Measurements from ENCODE around the gene NOLC1. TPM values are rescaled to one million over a fixed set of nuclear protein-coding genes. Genes with fewer than 3 reads are reported as not detected.

The NOLC1 gene
- total and polyA plus RNA-seq, 2 experiments from 2014 or later, result 52.3 to 56.2 TPM

DNA sequence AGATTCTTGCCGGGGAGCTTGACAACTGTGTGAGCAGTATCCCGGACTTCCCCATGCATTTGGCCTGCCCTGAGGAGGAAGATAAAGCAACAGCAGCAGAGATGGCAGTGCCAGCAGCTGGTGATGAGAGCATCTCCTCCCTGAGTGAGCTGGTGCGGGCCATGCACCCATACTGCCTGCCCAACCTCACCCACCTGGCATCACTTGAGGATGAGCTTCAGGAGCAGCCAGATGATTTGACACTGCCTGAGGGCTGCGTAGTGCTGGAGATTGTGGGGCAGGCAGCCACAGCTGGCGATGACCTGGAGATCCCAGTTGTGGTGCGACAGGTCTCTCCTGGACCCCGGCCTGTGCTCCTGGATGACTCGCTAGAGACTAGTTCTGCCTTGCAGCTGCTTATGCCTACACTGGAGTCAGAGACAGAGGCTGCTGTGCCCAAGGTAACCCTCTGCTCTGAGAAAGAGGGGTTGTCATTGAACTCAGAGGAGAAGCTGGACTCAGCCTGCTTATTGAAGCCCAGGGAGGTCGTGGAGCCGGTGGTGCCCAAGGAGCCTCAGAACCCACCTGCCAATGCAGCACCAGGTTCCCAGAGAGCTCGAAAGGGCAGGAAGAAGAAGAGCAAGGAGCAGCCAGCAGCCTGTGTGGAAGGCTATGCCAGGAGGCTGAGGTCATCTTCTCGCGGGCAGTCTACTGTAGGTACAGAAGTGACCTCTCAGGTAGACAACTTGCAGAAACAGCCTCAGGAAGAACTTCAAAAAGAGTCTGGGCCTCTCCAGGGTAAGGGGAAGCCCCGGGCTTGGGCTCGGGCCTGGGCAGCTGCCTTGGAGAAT, 12.7 kb upstream of the NOLC1 start:
- peaks cover 27% of the 10 kb centered on the region for H3K4me1 ChIP-seq (ENCODE audit: low read depth)
- no peak overlapping the region for H3K27ac ChIP-seq
- no peak for DNase-seq (ENCODE audit: low read depth in 1 of 2, low spot score in 1 of 2)
- H3K36me3 ChIP-seq, result peaks cover 48% of the 10 kb centered on the region
- no peaks in the 10 kb centered on the region for H3K27me3 ChIP-seq
- TF ChIP-seq, protein P1, sequence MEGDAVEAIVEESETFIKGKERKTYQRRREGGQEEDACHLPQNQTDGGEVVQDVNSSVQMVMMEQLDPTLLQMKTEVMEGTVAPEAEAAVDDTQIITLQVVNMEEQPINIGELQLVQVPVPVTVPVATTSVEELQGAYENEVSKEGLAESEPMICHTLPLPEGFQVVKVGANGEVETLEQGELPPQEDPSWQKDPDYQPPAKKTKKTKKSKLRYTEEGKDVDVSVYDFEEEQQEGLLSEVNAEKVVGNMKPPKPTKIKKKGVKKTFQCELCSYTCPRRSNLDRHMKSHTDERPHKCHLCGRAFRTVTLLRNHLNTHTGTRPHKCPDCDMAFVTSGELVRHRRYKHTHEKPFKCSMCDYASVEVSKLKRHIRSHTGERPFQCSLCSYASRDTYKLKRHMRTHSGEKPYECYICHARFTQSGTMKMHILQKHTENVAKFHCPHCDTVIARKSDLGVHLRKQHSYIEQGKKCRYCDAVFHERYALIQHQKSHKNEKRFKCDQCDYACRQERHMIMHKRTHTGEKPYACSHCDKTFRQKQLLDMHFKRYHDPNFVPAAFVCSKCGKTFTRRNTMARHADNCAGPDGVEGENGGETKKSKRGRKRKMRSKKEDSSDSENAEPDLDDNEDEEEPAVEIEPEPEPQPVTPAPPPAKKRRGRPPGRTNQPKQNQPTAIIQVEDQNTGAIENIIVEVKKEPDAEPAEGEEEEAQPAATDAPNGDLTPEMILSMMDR (IDR thresholded peaks at IDR 0.05; ENCODE audit: low read depth, low read length), result no peak
- no peak overlapping the region for H3K4me3 ChIP-seq
- no peaks in the 10 kb centered on the region for H3K9me3 ChIP-seq (ENCODE audit: low read depth)

DNA sequence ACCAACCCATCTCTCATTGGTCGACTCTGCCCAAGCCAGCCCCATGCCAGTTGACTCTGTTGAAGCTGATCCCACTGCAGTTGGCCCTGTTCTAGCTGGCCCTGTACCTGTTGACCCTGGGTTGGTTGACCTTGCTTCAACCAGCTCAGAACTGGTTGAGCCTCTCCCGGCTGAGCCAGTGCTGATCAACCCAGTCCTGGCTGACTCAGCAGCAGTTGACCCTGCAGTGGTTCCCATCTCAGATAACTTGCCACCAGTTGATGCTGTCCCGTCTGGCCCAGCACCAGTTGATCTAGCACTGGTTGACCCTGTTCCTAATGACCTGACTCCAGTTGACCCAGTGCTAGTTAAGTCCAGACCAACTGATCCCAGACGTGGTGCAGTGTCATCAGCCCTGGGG, 12.0 kb upstream of the NOLC1 start:
- Histone ChIP-seq H3K36me3 (peaks cover 54% of the 10 kb centered on the region), H3K4me3 (no peak overlapping the region), H3K27ac (no peak overlapping the region), H3K4me1 (ENCODE audit: low read depth) (peaks cover 22% of the 10 kb centered on the region), H3K27me3 (no peaks in the 10 kb centered on the region), H3K9me3 (ENCODE audit: low read depth) (no peaks in the 10 kb centered on the region)
- no peak for DNase-seq (ENCODE audit: low read depth in 1 of 2, low spot score in 1 of 2)
- TF ChIP-seq, protein P1 (IDR thresholded peaks at IDR 0.05; ENCODE audit: low read depth, low read length), result no peak

DNA sequence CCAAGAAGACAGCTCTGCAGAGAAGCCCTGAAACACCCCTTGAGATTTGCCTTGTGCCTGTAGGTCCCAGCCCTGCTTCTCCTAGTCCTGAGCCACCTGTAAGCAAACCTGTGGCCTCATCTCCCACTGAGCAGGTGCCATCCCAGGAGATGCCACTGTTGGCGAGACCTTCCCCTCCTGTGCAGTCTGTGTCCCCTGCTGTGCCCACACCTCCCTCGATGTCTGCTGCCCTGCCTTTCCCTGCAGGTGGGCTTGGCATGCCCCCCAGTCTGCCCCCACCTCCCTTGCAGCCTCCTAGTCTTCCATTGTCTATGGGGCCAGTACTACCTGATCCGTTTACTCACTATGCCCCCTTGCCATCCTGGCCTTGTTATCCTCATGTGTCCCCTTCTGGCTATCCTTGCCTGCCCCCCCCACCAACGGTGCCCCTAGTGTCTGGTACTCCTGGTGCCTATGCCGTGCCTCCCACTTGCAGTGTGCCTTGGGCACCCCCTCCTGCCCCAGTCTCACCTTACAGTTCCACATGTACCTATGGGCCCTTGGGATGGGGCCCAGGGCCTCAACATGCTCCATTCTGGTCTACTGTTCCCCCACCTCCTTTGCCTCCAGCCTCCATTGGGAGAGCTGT, 11.2 kb upstream of the NOLC1 start:
- H3K27me3 ChIP-seq, result no peaks in the 10 kb centered on the region
- H3K4me1 ChIP-seq (ENCODE audit: low read depth), result peaks cover 17% of the 10 kb centered on the region
- peaks cover 54% of the 10 kb centered on the region for H3K36me3 ChIP-seq
- H3K27ac ChIP-seq, result no peak overlapping the region
- TF ChIP-seq, protein P1 (IDR thresholded peaks at IDR 0.05; ENCODE audit: low read depth, low read length), result no peak
- H3K9me3 ChIP-seq (ENCODE audit: low read depth), result no peaks in the 10 kb centered on the region
- no peak for DNase-seq (ENCODE audit: low read depth in 1 of 2, low spot score in 1 of 2)
- H3K4me3 ChIP-seq, result no peak overlapping the region

DNA sequence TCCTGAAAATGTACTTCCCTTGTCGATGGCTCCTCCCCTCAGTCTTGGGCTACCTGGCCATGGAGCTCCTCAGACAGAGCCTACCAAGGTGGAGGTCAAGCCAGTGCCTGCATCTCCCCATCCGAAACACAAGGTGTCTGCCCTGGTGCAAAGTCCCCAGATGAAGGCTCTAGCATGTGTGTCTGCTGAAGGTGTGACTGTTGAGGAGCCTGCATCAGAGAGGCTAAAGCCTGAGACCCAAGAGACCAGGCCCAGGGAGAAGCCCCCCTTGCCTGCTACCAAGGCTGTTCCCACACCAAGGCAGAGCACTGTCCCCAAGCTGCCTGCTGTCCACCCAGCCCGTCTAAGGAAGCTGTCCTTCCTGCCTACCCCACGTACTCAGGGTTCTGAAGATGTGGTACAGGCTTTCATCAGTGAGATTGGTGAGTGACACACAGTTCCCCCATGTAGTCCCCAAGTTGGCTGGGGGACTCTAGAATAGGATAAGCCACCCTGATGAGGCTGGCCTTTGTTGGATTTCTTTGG, 10.5 kb upstream of the NOLC1 start:
- no peak overlapping the region for H3K27ac ChIP-seq
- TF ChIP-seq, protein P1 (IDR thresholded peaks at IDR 0.05; ENCODE audit: low read depth, low read length), result no peak
- peaks cover 54% of the 10 kb centered on the region for H3K36me3 ChIP-seq
- H3K4me3 ChIP-seq, result no peak overlapping the region
- no peak for DNase-seq (ENCODE audit: low read depth in 1 of 2, low spot score in 1 of 2)
- peaks cover 11% of the 10 kb centered on the region for H3K4me1 ChIP-seq (ENCODE audit: low read depth)
- no peaks in the 10 kb centered on the region for H3K27me3 ChIP-seq
- H3K9me3 ChIP-seq (ENCODE audit: low read depth), result no peaks in the 10 kb centered on the region

DNA sequence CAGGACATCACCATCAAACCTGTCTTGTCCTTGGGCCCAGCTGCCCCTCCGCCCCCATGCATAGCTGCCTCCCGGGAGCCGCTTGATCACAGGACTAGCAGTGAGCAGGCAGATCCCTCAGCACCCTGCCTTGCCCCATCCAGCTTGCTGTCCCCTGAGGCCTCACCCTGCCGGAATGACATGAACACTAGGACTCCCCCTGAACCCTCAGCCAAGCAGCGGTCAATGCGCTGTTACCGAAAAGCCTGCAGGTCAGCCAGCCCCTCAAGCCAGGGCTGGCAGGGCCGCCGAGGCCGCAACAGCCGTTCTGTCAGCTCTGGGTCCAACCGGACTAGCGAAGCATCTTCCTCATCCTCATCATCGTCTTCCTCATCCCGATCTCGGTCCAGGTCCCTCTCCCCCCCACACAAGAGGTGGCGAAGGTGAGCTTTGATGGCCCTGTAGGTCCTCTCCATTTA, 5.2 kb upstream of the NOLC1 start:
- Histone ChIP-seq H3K9me3 (ENCODE audit: low read depth) (no peaks in the 10 kb centered on the region), H3K27me3 (no peaks in the 10 kb centered on the region), H3K36me3 (peaks cover 40% of the 10 kb centered on the region), H3K4me3 (no peak overlapping the region), H3K4me1 (ENCODE audit: low read depth) (no peaks in the 10 kb centered on the region), H3K27ac (no peak overlapping the region)
- DNase-seq (ENCODE audit: low read depth in 1 of 2, low spot score in 1 of 2), result no peak
- TF ChIP-seq, protein P1 (IDR thresholded peaks at IDR 0.05; ENCODE audit: low read depth, low read length), result no peak

Data from cardiac muscle cell (in vitro differentiated cells and primary cell).